Measurements from ENCODE around the gene MIER2.
"Not testable (repeated sequence)": the region's sequence is repeated elsewhere in the genome, so short reads cannot be mapped to it uniquely, and the experiment has no call there.

The MIER2 gene

DNA sequence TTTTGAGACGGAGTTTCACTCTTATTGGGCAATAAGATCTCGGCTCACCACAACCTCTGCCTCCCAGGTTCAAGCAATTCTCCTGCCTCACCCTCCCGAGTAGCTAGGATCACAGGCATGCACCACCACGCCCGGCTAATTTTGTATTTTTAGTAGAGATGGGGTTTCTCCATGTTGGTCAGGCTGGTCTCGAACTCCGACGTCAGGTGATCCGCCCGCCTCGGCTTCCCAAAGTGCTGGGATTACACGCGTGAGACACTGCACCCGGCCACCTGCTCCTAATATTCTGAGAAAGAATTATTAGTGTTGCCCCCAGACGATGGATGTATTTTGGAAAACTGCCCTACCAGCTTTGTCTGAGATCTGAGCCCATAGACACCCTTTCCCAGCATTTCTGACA is 10.9 kb upstream of the MIER2 start:
- DNase-seq: not testable (repeated sequence)

DNA sequence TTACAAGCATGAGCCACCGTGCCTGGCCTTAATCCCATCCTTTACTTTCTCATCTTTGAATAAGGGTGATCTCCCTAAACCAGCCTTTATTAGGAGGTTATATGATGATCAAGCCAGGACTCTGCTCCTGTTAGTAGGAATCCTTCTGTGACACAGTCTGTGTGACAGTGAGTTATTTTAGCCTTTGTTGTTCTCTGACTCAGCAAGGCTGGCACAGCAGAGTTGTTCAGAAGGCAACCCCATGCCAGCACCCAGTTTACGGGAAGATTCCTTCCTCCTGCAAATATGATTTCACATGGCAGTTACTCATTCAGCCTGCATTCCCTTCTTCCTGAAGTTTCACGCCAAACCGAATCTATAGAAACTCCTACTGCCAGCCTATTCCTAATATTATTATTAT is 10.5 kb upstream of the MIER2 start:
- no peak for DNase-seq

DNA sequence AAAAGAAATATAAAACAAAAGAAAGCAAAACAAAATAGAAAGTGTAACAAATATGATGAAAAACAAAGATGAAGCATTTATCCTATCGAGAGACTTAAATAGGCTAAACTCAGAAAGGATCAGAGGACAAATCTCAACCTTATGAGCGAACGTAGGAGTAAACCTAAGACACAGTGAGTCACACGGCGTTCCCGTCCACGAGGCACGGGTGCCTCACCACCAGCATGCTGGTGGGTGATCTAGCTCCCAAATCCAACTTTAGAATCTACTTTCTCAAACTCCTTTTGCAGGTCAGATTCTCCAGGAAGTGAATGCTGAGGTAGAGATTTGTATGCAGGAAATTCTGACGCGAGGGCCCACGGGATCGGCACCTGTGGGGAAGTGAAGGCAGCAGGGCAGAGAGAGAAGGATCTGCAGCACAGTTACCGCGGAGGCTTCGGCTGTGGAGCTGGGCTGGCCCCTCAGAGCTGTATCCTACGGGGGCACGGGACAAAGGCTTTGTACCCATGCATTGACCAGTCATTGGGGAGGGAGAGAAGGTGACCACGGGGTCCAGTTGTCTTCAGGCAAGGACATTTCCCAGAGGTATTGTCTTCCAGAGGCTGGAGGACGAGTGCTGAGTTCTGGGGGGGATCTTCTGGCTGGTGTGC is 7.5 kb upstream of the MIER2 start:
- no peak for DNase-seq

DNA sequence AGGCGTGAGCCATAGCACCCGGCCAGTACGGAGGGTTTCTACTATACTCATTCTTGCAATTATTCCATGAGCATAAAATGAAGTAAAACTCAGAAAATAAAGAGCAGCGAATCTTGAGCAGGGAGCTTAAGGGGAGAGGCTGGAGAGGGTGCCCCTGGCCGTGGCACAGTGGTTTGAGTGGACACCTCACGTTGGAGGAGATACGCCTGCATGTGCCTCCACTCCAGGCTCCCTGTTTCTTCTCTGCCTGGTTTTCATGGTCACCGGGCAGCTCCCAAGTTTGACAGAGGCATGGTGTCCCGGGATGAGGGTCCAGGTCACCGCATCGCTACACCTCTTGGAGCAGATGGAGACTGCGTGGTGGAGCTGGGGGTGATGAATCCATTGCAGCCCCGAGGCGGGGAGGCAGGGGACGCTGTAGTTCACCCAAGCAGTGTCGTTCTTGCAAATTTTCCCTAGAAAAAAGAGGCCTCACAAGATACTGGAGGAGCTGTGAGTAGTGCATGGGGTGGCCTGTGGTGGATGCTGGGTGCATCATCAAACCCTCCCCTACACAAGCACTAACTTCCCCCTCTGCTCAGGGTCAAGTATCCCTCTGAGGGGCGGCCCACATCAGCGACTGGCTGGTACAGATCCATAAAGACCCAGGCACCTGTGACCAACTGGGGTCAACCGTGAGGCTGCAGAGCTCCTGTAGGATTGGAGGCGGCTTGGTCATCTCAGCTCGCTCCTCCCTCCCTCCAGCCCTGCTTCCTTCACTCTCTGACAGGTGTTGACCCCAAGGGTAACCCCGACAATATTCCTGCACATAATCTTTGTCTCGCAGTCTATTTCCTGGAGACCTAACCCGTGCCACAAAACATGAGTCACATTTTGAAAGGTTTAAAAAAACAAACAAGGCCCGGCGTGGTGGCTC is 3.6 kb upstream of the MIER2 start:
- DNase-seq: no peak

DNA sequence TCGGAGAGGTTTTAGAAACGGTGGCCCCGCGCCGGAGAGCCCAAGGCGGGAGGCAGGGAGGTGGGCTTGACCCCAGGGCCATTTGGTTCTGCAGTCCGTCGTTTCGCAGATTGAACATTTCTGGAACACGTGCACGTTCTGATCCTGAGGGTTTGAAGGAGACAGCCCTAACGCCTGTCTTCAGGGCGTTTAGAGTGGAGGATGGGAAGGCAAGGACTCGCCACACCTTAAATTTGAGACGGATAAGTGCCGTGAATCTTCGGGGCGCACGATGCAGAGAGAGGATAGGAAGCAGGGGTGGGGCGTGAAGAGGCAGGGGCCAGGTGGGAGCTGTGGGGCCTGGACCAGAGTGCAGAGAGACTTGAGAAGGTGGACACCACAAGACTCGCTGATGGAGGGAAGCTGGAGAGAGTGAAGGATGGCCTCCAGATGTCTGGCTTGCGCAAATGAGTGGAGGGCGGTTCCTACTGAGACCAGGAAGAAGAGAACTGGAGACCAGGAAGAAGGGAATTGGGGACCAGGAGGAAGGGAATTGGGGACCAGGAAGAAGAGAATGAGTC is 804 bp upstream of the MIER2 start:
- no peak for DNase-seq

DNA sequence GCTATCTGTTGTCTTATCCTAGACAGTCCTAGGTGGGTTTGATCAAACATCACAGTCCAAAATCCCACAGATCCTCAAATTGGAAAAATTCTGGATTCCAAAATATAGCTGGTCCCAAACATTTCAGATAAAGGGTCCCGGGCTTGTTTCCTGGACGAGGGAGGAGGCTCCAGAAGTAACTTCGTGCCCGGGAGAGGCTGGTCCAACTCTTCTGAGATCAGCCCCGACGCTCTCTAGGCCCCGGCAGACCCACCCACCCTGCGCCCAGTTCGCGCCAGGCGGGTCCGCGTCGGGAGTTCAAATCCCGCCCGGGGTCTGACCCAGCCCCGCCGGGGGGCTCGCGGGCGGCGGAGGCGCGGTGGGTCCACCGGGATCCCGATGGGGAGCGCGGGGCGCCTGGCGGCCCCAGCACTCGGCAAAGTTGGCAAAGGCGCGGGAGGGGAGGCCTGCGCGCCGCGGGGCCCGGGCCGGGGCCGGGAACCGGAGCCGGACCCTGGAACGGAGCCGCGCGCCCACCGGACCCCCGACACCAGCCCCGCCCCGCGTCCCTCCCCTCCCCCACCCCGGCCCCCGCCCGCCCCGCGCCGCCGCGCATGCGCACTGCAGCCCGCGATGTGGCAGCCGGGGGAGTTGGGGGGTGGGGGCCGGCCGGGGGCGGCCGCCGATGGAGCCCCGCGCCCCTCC is 513 bp downstream of the MIER2 start:
- DNase-seq: peak; percentile 44

DNA sequence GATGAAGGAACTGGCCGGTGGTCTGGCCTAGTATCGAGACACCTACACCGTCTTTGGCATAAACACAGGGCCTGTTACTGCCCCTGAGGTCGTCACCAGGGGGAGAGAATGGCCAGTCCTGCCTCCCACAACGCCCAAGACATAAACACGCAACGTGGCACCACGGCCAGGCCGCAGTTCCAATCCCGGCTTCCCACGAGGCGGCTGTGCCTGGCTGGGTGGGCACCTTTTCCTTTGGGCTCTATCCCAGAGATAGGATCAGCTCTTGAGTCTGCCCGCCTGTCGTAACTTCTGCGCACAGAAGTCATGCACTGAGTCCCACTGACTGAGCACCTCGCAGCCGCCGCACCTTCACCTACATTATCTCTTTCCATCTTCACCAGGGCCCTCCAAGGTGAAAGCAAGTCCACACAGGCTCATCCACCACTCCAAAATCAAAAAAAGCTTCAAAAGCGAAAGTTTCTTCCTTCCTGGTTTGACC is 1.1 kb downstream of the MIER2 start:
- no peak for DNase-seq

DNA sequence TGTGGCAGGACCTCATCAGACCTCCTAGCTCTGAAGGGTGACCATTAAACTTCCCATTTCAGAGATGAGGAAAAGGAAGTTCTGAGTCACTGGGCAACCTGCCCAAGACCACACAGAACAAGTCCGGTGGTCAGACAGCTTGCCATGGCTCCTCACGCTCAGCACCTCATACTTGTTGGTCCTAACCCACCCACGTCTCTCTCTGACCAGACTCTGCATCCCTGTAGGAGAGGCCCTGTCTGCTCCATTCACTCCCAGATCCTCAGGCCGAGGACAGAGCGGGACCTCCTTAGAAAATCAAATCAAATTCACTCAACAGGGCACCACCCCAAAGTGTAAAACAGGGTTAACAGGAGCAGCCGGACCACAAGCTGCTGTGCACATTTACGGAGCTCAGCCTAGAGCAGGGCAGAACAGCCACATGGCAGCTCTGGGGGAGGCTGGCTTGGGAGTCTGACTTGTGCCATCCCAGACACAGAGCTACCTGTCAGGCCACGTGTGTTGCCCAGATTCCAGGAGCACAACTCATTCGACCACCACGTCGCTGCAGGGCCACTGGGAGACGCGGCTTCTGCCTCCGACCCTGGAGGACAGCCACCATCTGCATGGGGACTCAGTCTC is 1.7 kb downstream of the MIER2 start:
- no peak for DNase-seq

DNA sequence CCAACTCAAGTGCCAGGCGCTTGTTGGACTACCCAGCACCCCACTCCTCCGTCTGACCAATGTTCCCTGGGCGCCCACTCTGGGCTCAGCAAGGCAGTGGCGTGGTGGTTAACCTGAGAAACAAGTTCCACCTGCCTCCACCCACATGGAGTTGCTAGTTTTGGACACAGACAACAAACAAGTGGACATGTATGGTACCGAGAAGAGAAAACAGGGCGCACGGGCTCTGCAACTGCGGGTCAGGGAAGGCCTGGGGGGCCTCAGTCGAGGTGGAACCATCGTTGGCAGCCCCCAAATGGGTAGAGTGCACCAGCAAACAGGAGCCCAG is 2.5 kb downstream of the MIER2 start:
- no peak for DNase-seq

DNA sequence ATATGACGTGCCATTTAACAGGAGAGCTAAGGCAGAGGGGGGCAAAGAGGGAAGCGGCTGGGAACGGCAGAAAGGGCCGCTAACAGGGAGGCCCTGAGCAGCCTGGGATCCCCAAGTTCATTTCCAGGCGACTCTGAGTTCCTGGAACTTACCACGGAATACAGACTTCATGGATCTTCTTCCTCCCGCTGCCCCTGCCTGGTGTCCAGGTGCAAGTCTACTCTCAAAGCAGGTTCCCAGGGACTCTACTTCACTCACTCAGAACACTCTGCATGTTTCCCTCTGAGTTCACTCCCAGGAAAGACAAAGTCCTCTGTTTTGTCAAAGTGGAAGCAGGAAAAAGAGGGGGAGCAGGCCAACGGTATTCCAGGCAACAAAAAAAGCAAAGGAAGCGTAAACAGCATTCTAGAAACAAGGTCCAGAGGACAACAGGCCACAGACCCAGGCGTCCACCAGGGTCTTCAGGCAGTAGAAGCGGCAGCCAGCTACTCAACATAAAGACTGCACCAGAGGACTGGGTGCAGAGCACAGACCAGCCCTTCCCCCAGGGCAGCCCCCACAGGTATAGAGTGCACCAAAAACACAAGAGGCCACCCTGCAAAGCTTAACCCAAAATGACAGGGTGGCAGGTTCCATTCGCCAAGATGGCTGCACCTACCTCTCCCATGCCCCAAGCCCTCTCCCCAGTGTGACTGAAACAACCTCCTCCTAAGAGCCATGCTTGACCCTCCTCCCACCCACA is 3.0 kb downstream of the MIER2 start:
- no peak for DNase-seq

DNA sequence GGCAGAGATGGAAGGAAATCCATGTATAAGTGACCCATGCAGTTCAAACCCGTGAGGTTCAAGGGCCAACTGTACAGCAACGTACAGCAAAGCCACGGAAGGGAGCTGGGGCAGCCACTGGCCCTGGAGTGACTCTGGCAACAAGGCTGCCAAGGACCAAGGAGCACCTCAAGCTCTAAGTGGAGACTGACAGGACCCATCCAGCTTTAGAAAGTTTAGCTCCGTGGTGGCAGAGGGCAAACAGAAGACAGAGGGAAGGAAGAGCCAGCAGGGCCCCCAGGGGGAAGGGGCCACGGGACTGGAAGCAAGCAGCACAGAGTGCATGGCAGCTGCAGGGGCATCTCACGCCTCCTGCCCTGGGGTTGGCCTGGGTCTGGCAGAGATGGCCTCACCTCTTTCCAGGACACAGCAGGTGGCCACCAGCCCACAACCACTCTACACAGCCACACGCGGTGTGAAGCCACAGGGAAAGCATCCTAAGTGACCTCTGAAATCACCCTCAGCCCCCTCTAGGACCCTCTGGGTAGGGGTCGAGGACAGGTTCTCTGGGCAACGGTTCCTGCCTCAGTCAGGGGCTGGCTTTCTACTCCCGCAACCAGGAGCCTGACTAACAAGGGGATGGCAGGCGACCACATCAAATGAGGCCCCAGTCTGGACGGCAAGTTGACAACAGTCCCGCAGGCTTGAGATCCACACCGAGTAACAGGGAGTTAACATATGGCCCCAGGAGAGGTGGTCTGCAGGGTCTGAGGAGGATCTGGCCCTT is 3.8 kb downstream of the MIER2 start:
- DNase-seq: no peak

DNA sequence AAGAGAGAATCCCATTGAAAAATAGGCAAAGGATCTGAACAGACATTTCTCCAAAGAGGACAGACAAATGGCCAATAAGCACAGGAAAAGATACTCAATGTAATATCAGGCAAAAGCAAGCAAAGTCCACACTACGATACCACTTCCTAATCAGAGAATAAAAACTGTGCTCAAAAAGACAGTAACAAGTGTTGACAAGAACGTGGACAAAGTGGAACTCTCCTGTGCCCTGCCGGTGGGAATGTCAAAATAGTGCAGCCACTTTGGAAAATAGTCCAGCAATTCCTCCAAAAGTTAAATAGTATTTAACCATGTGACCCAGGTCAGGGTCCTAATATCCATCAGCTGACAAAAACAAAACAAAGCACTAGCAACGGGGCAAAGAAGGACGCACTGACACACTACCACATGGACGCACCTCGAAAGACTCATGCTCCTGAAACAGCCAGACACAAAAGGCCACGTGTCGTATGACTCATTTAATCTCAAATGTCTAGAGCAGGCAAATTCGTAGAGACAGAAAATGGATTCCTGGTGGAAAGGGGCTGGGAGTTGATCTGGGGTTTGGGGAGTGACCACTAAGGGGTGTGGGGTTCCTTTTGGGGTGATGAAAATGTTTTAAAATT is 5.2 kb downstream of the MIER2 start:
- no peak for DNase-seq

DNA sequence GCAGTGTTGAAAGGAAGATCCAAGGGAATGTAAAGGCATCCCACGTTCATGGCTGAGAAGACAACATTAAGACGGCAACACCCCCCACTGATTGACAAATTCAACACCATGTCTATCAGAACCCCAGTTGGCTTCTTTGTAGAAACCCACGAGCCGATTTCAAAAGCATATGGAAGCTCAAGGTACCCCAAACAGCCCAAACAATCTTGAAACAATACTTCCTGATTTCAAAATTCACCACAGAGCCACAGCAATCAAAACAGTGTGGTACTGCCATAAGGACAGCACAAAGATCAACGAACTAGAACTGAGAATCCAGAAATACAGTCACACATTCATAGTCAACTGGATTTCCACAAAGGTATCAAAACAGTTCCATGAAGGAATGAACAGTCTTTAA is 6.2 kb downstream of the MIER2 start:
- no peak for DNase-seq

DNA sequence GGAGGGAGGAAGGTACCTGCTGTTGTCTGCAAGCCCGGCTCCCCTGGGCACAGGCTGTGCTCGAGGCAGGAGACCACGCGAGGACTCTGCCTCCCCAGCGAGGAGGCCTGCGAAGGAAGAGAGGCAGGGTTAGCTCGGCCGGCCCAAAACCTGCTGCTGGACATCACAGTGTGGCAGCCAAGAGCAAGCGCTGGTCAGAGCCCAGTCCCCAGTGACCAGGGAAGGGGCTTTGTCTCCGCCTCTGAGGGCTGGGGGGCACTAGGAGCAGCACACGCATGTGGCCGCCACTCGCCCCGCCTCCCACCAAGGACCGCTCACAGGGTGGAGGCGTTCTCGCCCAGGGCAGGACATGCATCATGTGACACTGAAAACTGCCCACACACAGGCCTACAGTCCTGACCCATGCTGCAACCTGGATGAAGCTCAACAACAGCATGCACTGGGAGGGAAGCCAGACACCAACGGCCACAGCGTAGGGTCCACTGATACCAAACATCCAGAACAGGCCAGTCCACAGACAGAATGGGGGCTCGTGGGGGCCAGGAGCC is 8.5 kb downstream of the MIER2 start:
- DNase-seq: no peak

DNA sequence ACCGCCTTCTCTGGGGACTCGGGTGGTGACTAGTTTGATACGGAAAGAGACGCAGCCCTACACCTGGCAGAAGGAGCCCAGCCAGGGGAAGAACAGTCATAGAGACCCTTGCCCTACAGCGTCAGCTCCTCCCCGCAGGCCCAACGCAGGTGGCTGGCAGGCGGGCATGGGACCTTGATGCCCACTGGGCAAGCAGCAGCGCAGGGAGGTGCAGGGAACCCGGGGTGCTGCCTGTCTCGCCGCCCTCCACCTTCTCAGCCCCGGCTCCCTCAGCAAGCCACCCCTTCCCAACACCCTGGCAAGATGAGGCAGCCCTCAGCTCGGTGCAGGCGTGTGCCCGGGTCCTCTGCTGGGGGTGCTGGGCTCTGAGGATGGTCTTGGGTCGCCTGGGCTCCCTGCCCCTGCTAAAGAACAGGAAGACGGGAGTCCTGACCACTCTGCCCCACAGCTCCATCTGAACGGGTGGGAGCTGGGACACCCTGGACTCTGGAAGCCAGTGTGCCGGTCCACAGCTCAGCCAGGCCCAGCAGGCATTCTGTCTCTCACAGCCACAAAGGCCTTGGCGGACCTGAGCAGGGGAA is 9.0 kb downstream of the MIER2 start:
- DNase-seq: no peak

DNA sequence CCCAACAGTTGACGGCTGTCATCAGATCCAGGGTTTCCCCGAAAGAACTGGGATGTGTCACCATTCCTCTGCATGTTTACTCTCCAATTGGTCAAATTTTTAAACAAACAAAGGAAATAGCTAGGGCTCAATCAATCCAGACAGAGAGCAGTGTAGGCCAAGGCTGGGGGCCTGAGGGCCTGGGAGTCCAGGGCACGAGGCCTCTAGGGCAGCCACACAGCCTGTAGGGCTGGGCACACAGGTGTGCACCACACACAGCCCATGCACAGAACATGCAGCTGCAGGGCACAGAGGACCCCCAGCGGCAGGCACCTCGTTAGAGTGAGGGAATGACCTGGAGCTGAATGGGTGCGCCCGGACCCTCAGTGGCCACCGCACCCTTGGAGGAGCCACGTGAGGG is 9.5 kb downstream of the MIER2 start:
- no peak for DNase-seq

DNA sequence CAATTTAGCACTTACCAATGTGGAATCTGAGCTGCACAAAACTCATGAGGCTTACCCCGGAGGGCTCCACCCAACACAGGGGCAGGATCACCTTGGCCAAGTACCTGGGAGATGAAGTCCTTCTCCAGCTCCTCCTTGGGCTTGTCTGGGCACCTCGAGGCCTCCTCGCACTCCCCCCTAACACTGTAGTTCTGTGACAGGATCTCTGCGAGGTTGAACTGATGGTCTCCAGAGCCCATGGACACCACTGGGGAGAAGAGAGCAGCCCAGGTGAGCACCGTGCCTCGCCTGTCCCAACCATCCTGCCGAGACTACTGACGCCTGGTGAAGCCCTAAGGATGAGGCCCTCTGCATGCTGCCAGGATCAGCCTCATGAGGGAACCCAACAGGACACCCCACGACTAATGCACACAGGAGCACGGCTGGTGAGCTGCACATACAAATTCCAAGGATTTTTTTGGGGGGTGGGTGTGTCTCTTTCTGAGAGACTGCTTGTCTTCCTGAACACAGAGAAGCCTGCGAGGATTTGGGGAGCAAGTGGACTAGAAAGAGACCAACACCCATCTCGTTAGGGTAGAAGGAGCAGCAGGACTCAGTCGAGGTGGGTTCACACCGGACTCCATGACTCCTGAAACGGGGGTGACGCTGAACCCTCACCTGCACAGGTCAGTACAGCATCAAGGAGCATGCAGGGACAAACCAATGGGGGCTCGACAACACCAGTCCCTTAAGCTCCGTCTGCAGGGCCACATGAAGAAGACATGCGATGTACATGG is 10.1 kb downstream of the MIER2 start:
- no peak for DNase-seq

DNA sequence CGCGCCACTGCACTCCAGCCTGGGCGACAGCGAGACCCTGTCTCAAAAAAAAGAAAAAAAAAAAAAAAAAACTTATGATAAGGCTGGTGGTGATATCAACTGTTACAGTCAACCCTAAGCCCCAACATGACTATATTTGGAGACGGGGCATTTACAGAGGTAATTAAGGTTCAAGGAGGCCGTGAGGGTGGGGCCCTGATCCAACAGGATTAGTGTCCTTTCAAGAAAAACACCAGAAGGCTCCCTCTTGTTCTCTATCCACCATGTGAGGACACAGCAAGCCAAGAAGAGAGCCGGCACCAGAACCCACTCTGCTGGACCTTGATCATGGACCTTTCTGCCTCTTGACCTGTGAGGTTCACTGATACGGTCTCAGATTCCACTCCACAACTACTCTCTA is 14.1 kb downstream of the MIER2 start:
- DNase-seq: no peak

DNA sequence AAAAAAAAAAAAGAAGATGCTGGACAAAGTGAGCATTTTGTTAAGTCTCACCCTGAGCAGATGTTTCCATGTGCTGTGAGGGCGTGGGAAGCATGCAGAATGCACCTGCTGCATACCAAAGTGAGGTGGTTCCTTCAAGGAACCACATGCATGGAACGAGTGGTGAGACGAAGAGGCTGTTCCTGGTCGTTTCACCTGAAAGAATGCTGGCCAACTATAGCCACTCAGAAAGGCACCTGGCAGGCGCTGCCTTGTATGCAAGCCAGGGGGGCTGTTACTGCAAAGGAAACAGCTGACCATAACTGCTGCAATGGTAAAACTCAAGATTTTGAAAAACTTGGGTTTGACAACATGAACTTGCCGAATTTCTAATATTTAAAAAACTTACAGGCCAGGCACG is 14.7 kb downstream of the MIER2 start:
- DNase-seq: no peak
